COLO829 (cell line): ENCODE results near the gene GGA2.
"Not testable (repeated sequence)": the region's sequence is repeated elsewhere in the genome, so short reads cannot be mapped to it uniquely, and the experiment has no call there.

Experiments used
- DNase-seq: peaks from one replicate; pipeline ENCODE4 v3.0.0; 2012; ENCODE audit warnings: low spot score

Gene GGA2

GRCh38 chr16:23510164-23510914 is at the start of gene GGA2:
TSS of gene GGA2 (minus strand) at chr16:23510494. CDS start at chr16:23510411, 83 bp downstream.
- DNase-seq = peak; percentile 69

GRCh38 chr16:23557779-23558702 is 47.7 kb upstream of the GGA2 start:
- DNase-seq = no peak

GRCh38 chr16:23556881-23557778 is 46.8 kb upstream of the GGA2 start, which contains the start of the genes EARS2 and UBFD1:
TSS of gene EARS2 (minus strand) at chr16:23557350. CDS start at chr16:23557343, 7 bp downstream.
TSS of gene UBFD1 (plus strand) at chr16:23557727. CDS start at chr16:23557743, 16 bp downstream.
- DNase-seq = peak; percentile 93

GRCh38 chr16:23554536-23554935 is 44.2 kb upstream of the GGA2 start:
- DNase-seq = no peak

GRCh38 chr16:23552161-23552560 is 41.9 kb upstream of the GGA2 start:
- DNase-seq = no peak

- no peak for DNase-seq
Observed at GRCh38 chr16:23549938-23550337, 39.6 kb upstream of the GGA2 start.

GRCh38 chr16:23544436-23544835 is 34.1 kb upstream of the GGA2 start:
- DNase-seq = no peak

- not testable (repeated sequence) for DNase-seq
Observed at GRCh38 chr16:23540817-23541178, 30.5 kb upstream of the GGA2 start.

GRCh38 chr16:23539984-23540816 is 29.9 kb upstream of the GGA2 start:
- no peak for DNase-seq

- no peak for DNase-seq
Observed at GRCh38 chr16:23538919-23539278, 28.6 kb upstream of the GGA2 start.

GRCh38 chr16:23537390-23537789 is 27.1 kb upstream of the GGA2 start:
- no peak for DNase-seq

- DNase-seq = no peak
Observed at GRCh38 chr16:23535901-23536300, 25.6 kb upstream of the GGA2 start.

- no peak for DNase-seq
Observed at GRCh38 chr16:23534868-23535860, 24.9 kb upstream of the GGA2 start.

- no peak for DNase-seq
Observed at GRCh38 chr16:23532448-23532847, 22.2 kb upstream of the GGA2 start.

GRCh38 chr16:23530062-23530461 is 19.8 kb upstream of the GGA2 start:
- no peak for DNase-seq

GRCh38 chr16:23528644-23529310 is 18.5 kb upstream of the GGA2 start:
- no peak for DNase-seq

- DNase-seq = no peak
Observed at GRCh38 chr16:23527961-23528643, 17.8 kb upstream of the GGA2 start.

- DNase-seq = no peak
Observed at GRCh38 chr16:23524886-23525285, 14.6 kb upstream of the GGA2 start.
